Measurements from ENCODE around the gene TGFBR3. TPM values are rescaled to one million over a fixed set of nuclear protein-coding genes. Genes with fewer than 3 reads are reported as not detected.

Gene TGFBR3
- total RNA-seq, 1 donor from 2014 or later: 29.9 TPM

GRCh38 chr1:91798241-91798648 lies 87.7 kb downstream of the TGFBR3 start:
- Mint-ChIP-seq H3K27ac (no peak overlapping the region), H3K9me3 (peaks cover 3% of the 10 kb centered on the region), H3K27me3 (ENCODE audit: low read depth) (peaks cover 2% of the 10 kb centered on the region), H3K4me3 (ENCODE audit: low read depth) (no peak overlapping the region), H3K36me3 (ENCODE audit: low read depth) (peaks cover 51% of the 10 kb centered on the region), H3K4me1 (ENCODE audit: low read depth) (peaks cover 39% of the 10 kb centered on the region)
- intact Hi-C loops (cut with micrococcal nuclease): no loop called here
- DNase-seq (ENCODE audit: low spot score): no peak

- no peak for DNase-seq (ENCODE audit: low spot score)
- Mint-ChIP-seq H3K27me3 (ENCODE audit: low read depth) (peaks cover 2% of the 10 kb centered on the region), H3K4me3 (ENCODE audit: low read depth) (no peak overlapping the region), H3K36me3 (ENCODE audit: low read depth) (peaks cover 43% of the 10 kb centered on the region), H3K4me1 (ENCODE audit: low read depth) (peaks cover 33% of the 10 kb centered on the region), H3K27ac (no peak overlapping the region), H3K9me3 (peaks cover 3% of the 10 kb centered on the region)
- intact Hi-C loops (cut with micrococcal nuclease): no loop called here
Observed at GRCh38 chr1:91797164-91797563, 88.8 kb downstream of the TGFBR3 start.

GRCh38 chr1:91796390-91796654 lies 89.6 kb downstream of the TGFBR3 start:
- H3K4me3 Mint-ChIP-seq (ENCODE audit: low read depth): no peak overlapping the region
- H3K36me3 Mint-ChIP-seq (ENCODE audit: low read depth): peaks cover 41% of the 10 kb centered on the region
- H3K4me1 Mint-ChIP-seq (ENCODE audit: low read depth): peaks cover 39% of the 10 kb centered on the region
- intact Hi-C loops (cut with micrococcal nuclease): no loop called here
- no peak overlapping the region for H3K27ac Mint-ChIP-seq
- peaks cover 3% of the 10 kb centered on the region for H3K9me3 Mint-ChIP-seq
- no peak for DNase-seq (ENCODE audit: low spot score)
- H3K27me3 Mint-ChIP-seq (ENCODE audit: low read depth): peaks cover 2% of the 10 kb centered on the region

- Mint-ChIP-seq H3K27me3 (ENCODE audit: low read depth) (no peaks in the 10 kb centered on the region), H3K4me3 (ENCODE audit: low read depth) (no peak overlapping the region), H3K36me3 (ENCODE audit: low read depth) (peaks cover 40% of the 10 kb centered on the region), H3K9me3 (peaks cover 3% of the 10 kb centered on the region), H3K4me1 (ENCODE audit: low read depth) (peaks cover 41% of the 10 kb centered on the region), H3K27ac (no peak overlapping the region)
- DNase-seq (ENCODE audit: low spot score): no peak
- intact Hi-C loops (cut with micrococcal nuclease): no loop called here
Observed at GRCh38 chr1:91795591-91796389, 90.2 kb downstream of the TGFBR3 start.

GRCh38 chr1:91793877-91794276 lies 92.1 kb downstream of the TGFBR3 start:
- no peak overlapping the region for H3K4me3 Mint-ChIP-seq (ENCODE audit: low read depth)
- peaks cover 36% of the 10 kb centered on the region for H3K36me3 Mint-ChIP-seq (ENCODE audit: low read depth)
- H3K9me3 Mint-ChIP-seq: peaks cover 3% of the 10 kb centered on the region
- no peak for DNase-seq (ENCODE audit: low spot score)
- H3K27me3 Mint-ChIP-seq (ENCODE audit: low read depth): peaks cover 2% of the 10 kb centered on the region
- peaks cover 39% of the 10 kb centered on the region for H3K4me1 Mint-ChIP-seq (ENCODE audit: low read depth)
- no peak overlapping the region for H3K27ac Mint-ChIP-seq
- intact Hi-C loops (cut with micrococcal nuclease): no loop called here

GRCh38 chr1:91793189-91793588 lies 92.8 kb downstream of the TGFBR3 start:
- no peak for DNase-seq (ENCODE audit: low spot score)
- peaks cover 2% of the 10 kb centered on the region for H3K27me3 Mint-ChIP-seq (ENCODE audit: low read depth)

GRCh38 chr1:91792489-91793071 lies 93.4 kb downstream of the TGFBR3 start:
- H3K36me3 Mint-ChIP-seq (ENCODE audit: low read depth): peaks cover 36% of the 10 kb centered on the region
- no peak overlapping the region for H3K4me3 Mint-ChIP-seq (ENCODE audit: low read depth)
- DNase-seq (ENCODE audit: low spot score): no peak
- H3K9me3 Mint-ChIP-seq: peaks cover 3% of the 10 kb centered on the region
- H3K27ac Mint-ChIP-seq: no peak overlapping the region
- peaks cover 2% of the 10 kb centered on the region for H3K27me3 Mint-ChIP-seq (ENCODE audit: low read depth)
- peaks cover 32% of the 10 kb centered on the region for H3K4me1 Mint-ChIP-seq (ENCODE audit: low read depth)
- intact Hi-C loops (cut with micrococcal nuclease): no loop called here

More at GRCh38 chr1:91793189-91793588, 92.8 kb downstream of the TGFBR3 start:
- H3K36me3 Mint-ChIP-seq (ENCODE audit: low read depth): peaks cover 36% of the 10 kb centered on the region
- intact Hi-C loops (cut with micrococcal nuclease): no loop called here
- peaks cover 3% of the 10 kb centered on the region for H3K9me3 Mint-ChIP-seq
- peaks cover 32% of the 10 kb centered on the region for H3K4me1 Mint-ChIP-seq (ENCODE audit: low read depth)
- H3K4me3 Mint-ChIP-seq (ENCODE audit: low read depth): no peak overlapping the region
- no peak overlapping the region for H3K27ac Mint-ChIP-seq

GRCh38 chr1:91791691-91792488 lies 94.1 kb downstream of the TGFBR3 start:
- intact Hi-C loops (cut with micrococcal nuclease): no loop called here
- no peak overlapping the region for H3K4me3 Mint-ChIP-seq (ENCODE audit: low read depth)
- peaks cover 32% of the 10 kb centered on the region for H3K4me1 Mint-ChIP-seq (ENCODE audit: low read depth)
- H3K36me3 Mint-ChIP-seq (ENCODE audit: low read depth): peaks cover 32% of the 10 kb centered on the region
- H3K27me3 Mint-ChIP-seq (ENCODE audit: low read depth): peaks cover 2% of the 10 kb centered on the region
- H3K27ac Mint-ChIP-seq: no peak overlapping the region
- peaks cover 3% of the 10 kb centered on the region for H3K9me3 Mint-ChIP-seq
- DNase-seq (ENCODE audit: low spot score): no peak

- intact Hi-C loops (cut with micrococcal nuclease): no loop called here
- Mint-ChIP-seq H3K4me3 (ENCODE audit: low read depth) (no peak overlapping the region), H3K36me3 (ENCODE audit: low read depth) (peaks cover 29% of the 10 kb centered on the region)
Observed at GRCh38 chr1:91791103-91791502, 94.8 kb downstream of the TGFBR3 start.

GRCh38 chr1:91790392-91790791 lies 95.6 kb downstream of the TGFBR3 start:
- H3K4me3 Mint-ChIP-seq (ENCODE audit: low read depth): no peak overlapping the region
- H3K27me3 Mint-ChIP-seq (ENCODE audit: low read depth): peaks cover 2% of the 10 kb centered on the region
- no peak for DNase-seq (ENCODE audit: low spot score)
- peaks cover 3% of the 10 kb centered on the region for H3K9me3 Mint-ChIP-seq
- H3K27ac Mint-ChIP-seq: no peak overlapping the region
- H3K36me3 Mint-ChIP-seq (ENCODE audit: low read depth): peaks cover 24% of the 10 kb centered on the region
- H3K4me1 Mint-ChIP-seq (ENCODE audit: low read depth): peaks cover 23% of the 10 kb centered on the region
- intact Hi-C loops (cut with micrococcal nuclease): no loop called here

More at GRCh38 chr1:91791103-91791502, 94.8 kb downstream of the TGFBR3 start:
- DNase-seq (ENCODE audit: low spot score): no peak
- Mint-ChIP-seq H3K9me3 (peaks cover 3% of the 10 kb centered on the region), H3K27ac (no peak overlapping the region), H3K27me3 (ENCODE audit: low read depth) (peaks cover 2% of the 10 kb centered on the region), H3K4me1 (ENCODE audit: low read depth) (peaks cover 29% of the 10 kb centered on the region)

GRCh38 chr1:91789273-91789997 lies 96.5 kb downstream of the TGFBR3 start:
- no peak overlapping the region for H3K27ac Mint-ChIP-seq
- peaks cover 22% of the 10 kb centered on the region for H3K4me1 Mint-ChIP-seq (ENCODE audit: low read depth)
- H3K9me3 Mint-ChIP-seq: peaks cover 1% of the 10 kb centered on the region
- H3K27me3 Mint-ChIP-seq (ENCODE audit: low read depth): peaks cover 2% of the 10 kb centered on the region
- no peak overlapping the region for H3K4me3 Mint-ChIP-seq (ENCODE audit: low read depth)
- H3K36me3 Mint-ChIP-seq (ENCODE audit: low read depth): peaks cover 21% of the 10 kb centered on the region
- no peak for DNase-seq (ENCODE audit: low spot score)
- intact Hi-C loops (cut with micrococcal nuclease): no loop called here

- Mint-ChIP-seq H3K27me3 (ENCODE audit: low read depth) (peaks cover 2% of the 10 kb centered on the region), H3K27ac (no peak overlapping the region), H3K36me3 (ENCODE audit: low read depth) (peaks cover 30% of the 10 kb centered on the region), H3K4me3 (ENCODE audit: low read depth) (no peak overlapping the region), H3K4me1 (ENCODE audit: low read depth) (peaks cover 23% of the 10 kb centered on the region), H3K9me3 (no peaks in the 10 kb centered on the region)
- no peak for DNase-seq (ENCODE audit: low spot score)
- intact Hi-C loops (cut with micrococcal nuclease): no loop called here
Observed at GRCh38 chr1:91787919-91788318, 98.0 kb downstream of the TGFBR3 start.

All from activated T-helper 2 cell treated with anti-CD3 and anti-CD28 coated beads, Interferon-gamma antibody, Interleukin-2, Interleukin-4, amounts not matched to agents 10 μg/mL and 5 μg/mL and 100 μg/mL, durations not matched to agents 14 hours and 24 hours and 36 hours (primary cell).